ENCODE measurements around the gene TRA2B.

- TF ChIP-seq CTCF (IDR thresholded peaks at IDR 0.05) (no peak), POLR2A (IDR thresholded peaks at IDR 0.05) (no peak)
Observed at GRCh38 chr3:185965496-185965895, 27.7 kb upstream of the TRA2B start.
